Tongue (tissue), 2 donors: Measurements from ENCODE around the gene SNAP91. TPM values are rescaled to one million over a fixed set of nuclear protein-coding genes. Genes with fewer than 3 reads are reported as not detected.
"Not testable (repeated sequence)": the region's sequence is repeated elsewhere in the genome, so short reads cannot be mapped to it uniquely, and the experiment has no call there.

Source experiments
- DNase-seq: peaks from one replicate; pipeline ENCODE4 v3.0.0-alpha.2; 2015
- total RNA-seq: library from RNA; depleted of rRNA; stranded (reverse); fragments of >200 nt; gene quantifications from one replicate; pipeline ENCODE4 v1.2.3, GENCODE V29; 2014

The SNAP91 gene
- total RNA-seq, 1 donor from 2014 or later: 2.9 TPM

DNA sequence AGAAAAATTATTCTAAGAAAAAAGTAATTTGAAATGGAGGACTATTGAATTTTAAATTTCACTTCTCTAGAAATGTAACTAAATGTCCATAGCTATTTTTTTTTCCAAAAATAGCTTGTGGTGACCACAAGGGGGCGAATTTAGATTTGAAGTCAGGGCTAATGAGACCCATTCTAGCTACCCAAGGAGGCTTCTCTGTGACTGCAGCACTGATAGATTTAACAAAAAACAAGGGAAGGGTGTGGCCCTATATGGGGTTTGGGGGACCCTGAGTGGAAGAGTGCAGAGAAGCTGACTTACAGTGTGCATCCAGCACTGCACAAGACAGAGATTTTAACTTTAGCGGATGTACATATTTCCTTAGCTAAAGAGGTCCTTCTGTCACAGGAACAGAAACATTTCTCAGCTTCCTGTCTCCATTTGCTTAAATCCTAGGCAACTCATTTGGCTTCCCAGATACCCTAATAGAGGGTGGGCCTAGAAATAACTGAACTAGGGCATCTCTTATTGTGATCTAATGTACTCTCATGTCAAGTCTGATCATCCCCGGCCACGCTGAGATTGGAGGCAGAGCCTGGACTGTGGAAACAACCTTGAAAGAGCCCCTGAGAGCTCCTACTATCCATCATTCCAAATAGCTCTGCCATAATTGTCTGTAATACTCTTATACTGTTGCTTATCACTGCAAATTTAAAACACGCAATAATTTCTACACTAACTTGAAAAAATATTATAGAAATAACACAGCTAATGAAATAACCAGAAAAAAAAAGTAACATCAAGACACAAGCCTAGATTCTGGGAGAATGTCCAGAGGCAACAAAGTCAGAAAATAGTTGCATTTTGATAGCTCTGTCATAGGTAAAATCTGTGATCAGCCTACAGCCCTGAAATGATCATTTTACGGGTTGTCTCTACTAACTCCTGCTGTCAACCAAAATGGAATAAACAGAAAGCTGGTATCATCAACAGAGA is 93.6 kb downstream of the SNAP91 start:
- DNase-seq: peak; percentile 49

DNA sequence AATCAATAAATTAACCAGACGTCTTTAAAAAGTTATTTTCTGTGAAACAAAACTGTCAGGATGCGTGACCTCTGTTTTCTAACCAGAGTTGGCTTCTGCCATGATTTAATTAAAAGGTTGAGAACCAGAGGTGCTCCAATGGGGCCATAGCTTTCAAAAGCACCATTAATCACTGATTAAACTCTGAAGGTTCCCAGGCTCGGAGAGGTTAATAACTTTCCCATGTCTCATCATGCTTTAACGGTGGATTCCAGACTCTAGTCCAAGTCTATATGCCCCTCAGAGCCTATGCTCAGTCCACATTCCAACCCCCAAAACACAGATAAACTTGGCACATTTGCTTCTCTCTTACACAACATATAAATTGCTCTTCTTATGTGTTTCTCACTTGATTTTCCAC is 95.5 kb downstream of the SNAP91 start:
- DNase-seq: no peak

DNA sequence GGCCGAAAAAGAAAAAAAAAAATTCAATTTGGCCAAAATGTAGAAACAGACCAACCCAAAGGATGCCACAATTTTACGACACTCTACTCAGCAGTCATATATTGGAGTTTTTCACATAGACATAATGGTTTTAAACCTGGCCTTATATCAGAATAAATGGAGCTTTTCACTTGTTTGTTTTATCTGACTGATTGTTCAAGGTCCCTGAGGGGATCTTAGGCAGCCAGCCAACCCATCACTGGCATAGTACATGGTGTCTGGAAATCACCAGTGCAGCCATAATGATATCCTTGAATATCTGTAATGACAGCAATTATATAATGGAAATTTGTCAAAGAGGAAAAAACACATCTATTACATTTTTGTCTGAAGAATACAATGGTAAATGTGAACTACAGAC is 99.7 kb downstream of the SNAP91 start:
- DNase-seq: no peak

DNA sequence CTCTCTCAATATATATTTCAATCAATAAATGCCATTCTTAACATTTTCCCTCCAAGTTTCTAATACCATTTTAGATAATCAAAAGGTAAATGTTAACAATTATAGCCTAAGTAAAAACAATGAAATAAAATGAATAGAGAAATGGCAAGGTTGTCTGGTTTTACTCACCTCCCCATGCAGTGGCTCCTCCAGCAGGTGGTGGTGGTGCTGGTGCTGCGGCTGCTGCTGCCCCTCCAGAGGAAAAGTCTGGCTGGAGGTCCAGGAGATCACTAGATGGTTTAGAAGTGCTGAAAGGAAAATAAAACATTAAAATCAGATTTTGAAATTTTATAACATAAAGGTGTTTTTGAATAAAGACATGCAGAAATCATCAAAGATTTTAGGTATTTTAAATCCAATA is 103.4 kb downstream of the SNAP91 start:
- no peak for DNase-seq

DNA sequence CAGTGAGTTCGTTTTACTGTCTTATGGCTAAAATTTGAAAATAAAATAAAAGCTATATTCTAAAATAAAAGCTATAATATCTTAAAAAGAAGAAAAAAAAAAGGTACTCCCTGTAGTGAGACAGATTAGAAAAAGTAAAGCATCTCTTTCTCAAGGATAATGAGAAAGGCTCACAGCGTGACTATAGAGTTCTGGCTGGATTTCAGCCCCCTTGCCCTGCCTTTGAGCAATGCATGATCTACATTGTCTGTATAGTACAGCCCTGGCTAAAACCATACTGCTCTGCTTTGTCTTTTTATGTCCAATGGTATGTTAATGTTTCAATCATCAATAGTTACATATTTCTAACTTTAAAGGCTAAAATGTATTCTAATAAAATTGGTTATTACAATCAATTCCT is 105.3 kb downstream of the SNAP91 start:
- no peak for DNase-seq

DNA sequence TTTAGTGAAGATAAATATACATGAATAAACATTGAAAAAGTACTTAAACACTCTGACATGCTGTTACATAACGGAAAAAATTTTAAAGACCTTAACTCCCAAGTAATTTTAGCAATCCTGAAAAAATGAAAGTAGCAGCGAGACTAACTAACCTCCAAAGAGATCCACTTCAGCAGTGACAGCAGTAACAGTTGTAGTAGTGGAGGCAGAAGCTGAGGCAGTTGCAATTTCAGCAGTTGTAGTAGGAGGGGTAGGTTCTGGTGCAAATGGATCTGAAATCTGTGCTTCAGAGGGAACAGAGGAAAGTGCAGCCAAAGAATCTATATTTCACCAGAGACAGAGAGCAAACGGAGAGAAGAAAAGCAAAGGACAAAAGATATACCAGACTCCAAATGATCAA is 107.8 kb downstream of the SNAP91 start:
- DNase-seq: no peak

DNA sequence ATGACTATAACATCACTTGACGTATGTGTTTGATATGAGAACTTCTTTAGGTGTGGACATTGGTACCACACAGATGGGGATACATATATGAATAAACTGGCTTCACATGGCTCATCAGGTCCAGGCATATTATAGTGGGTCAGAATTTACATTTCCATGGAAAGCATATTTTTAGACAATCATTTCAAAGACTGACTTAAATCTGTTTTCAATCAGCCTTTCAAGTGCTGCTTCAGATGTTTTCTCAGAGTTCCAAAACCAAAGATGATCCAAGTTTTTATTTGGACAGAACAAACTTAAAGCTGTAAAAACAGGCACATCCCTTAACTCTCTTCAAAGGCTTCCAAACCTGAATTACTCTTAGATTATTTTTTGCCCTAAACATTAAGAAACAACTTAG is 108.4 kb downstream of the SNAP91 start:
- DNase-seq: peak; percentile 48

DNA sequence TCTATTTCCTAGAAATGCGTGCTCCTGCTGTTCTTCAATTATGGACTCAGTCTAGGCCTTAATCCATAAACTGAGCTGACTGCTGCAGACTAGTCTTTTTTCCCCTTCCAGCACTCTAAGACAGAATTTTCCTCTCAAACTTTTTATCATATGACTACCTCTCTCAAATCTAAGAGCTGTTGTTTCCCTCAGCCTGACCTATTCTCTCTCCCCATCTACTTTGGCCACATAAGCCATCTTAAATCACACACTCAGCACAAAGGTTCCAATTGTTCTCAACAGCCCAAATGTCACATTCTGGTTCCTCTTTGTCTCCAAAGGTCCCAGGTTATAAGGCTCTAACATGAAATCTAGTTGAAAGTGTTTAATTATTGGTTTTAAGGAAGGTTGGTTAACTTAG is 111.4 kb downstream of the SNAP91 start:
- no peak for DNase-seq

DNA sequence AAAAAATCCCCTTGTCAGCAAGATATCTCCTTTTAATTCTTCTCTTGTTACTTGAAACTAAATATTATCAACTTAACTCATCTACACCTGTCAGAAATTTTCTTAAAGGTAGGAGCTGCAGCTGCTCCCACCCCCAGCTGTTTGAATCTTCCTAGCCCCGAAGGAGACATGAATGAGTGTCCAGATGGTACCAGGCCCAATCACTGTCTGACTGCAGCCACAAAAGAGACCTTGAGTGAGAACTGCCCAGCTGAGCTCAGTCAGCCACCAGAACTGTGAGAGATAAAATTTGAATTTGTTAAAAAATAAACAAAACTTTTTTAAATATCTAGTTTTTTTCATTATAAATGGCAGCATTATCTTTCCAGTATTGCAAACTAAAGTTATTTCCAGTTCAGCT is 111.8 kb downstream of the SNAP91 start:
- no peak for DNase-seq

DNA sequence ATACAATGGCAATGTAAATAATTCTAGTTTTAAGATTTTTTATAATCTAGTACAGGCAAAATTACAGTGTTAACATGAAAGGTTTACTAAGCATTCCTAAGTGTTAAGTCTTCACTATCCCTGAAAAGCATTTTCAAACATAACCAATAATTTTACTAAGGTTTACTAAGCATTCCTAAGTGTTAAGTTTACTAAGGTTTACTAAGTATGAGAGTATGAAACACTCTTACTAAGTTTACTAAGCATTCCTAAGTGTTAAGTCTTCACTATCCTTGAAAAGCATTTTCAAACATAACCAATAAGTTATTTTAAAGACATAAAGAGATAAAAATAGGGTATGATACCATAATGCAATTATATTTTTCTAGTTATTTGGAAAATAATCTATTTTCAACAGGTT is 114.0 kb downstream of the SNAP91 start:
- DNase-seq: no peak

DNA sequence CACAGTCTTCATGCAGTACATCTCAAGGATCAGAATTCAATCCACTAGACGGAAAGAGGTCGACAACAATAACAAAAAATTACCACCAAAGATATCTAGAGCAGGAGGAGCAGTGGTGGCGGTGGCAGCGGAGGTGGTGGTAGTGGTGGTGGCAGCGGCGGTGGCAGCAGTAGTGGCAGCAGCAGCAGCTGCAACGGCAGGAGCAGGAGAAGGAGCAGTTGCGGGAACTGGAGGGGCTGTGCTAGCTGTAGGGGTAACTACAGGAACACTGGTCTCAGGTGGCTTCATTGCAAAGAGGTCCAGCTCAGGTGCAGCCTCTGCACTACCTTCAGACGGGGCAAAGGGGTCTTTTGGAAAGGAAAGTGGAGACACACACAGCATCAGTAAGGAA is 115.5 kb downstream of the SNAP91 start:
- no peak for DNase-seq

DNA sequence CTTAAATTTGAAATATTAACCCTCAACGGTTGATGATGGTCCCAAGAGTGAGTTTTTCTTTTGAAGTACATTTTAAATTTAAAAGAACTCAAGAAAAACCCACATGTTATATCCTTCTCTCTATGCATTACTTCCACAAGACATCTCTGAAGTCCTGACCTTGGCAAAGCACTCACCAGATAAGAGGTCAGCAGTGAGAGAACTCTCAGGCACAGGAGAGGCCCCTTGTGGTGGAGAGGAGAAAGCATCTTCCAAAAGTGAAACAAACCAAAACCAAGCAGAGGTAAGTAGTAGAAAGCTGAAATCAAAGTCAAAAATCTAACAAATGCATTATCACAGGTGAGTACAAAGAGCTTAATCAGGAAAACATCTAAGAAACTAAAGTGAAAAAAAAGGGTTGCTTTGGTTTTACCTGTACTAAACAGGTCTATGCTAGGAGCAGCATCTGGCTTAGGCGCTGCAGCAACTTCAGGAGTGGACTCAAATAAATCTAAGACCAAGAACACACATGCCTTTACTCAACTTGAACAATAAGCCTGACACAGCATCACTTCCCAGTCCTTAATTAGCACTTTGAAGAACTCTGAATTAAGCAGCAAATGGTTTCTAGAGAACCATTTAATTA is 116.0 kb downstream of the SNAP91 start:
- no peak for DNase-seq

DNA sequence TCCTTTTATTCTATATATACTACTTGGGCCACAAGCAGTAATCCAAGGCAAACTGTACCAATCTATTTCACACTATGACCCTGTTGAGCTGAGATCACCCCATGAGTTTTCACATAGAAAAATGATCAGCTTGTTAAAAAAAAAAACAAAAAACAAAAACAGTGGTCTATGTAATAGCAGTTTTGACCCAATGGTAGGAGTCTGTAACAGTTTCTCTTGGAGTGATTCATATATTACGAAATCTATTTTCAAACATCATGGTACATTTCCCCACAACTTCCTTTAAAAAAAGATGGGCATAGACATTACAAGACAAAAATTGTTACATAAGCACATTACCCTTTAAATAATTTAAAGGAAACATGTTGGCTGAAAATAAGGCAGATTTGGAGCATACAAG is 118.5 kb downstream of the SNAP91 start:
- no peak for DNase-seq

DNA sequence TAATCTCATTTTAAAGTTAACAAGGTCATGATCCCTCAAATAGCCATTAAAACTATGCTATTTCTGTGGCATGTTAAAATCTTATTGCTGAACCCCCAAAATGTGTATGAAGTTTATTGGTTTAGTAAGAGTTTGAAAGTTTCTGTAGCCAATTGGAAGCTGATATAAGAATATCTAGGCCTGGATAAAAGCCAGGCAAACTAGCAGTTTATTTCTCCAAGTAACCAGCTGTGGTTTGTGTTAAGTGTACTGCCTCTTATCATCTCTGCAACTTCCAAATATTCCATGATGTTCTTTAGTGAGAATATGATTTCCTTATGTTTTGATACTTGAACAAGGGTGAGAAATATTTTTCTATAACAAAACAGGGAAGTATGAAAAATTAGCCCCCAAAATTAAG is 119.8 kb downstream of the SNAP91 start:
- no peak for DNase-seq

DNA sequence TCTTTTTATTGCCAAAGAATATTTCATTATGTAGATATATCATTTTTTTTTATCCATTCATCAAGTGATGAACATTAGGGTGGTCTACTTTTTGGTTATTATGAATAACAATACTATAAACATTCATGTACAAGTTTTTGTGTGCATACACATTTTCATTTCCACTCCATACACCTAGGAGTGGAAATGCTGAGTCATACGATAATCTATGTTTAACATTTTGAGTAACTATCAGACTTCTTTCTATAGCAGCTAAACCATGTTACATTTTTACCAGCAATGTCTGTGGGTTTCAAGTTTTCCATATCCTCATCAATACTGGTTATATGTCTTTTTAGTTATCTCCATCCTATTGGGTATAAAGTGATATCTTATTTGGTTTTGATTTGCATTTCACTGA is 130.8 kb downstream of the SNAP91 start:
- no peak for DNase-seq

DNA sequence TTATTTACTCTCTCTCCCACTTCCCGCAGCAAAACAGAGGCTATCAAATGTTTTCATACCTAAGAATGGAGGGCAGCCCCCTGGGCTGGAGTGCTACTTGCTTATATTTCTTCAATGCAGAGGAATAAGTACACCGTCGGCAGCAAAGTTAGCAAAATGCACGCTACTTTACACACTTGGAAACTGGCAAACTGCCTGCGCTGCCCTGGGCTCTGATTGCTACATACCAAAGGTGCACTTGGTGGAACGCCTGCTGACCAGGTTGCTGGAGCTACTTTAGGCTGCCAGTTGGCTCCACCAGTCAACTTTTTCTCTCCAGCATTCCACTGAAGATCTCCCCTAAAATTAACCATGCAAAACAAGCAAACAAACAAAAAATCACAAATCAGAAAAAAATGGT is 134.1 kb downstream of the SNAP91 start:
- no peak for DNase-seq

DNA sequence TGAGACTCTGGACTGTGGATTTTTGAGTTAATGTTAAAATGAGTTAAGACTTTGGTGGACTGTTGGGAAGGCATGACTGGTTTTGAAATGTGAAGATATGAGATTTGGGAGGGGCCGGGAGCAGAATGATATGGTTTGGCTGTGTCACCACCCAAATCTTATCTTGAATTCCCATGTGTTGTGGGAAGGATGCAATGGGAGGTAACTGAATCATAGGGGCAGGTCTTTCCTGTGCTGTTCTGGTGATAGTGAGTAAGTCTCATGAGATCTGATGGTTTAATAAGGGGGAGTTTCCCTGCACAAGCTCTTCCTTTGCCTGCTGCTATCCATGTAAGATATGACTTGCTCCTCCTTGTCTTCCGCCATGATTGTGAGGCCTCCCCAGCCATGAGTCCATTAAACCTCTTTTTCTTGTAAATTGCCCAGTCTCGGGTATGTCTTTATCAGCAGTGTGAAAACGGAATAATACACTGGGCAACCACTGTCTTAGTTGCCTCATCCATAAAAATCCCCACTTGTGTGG is 137.2 kb downstream of the SNAP91 start:
- not testable (repeated sequence) for DNase-seq

DNA sequence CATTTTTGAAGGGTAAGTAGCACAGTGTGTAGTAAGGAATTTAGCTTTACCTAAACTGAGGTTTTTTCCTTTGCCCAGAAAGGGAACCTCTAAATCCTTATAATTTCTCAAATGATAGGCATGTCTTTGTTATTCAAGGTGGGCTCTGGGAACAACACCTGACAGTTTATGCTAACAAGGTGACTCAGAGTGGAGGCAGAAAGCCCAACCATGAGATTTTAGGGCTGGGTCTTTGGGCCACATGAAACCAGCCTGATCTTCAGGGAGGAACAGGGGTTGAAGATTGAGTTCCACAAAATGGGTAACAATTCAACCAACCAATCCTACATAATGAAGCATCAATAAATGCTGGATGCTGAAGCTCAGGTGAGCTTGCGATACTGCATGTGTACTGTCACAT is 149.9 kb downstream of the SNAP91 start:
- DNase-seq: no peak

DNA sequence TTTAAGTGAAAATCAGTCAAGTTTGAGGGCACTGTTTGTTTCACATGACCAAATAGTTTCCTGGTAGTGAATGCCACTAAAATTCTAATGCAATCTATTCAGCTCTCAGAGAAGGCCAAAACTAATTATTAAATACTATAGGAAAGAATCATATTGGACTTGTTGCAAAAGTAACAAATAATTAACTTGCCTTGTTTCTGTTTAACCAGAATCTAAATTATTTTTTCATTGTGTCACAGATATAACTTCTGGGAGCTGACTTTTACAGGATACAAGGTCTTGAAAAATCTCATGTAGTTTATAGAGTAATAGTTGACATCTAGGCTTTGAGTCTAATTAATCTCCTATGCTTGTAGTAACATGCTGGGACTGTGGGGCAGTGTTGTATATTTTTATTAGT is 152.0 kb downstream of the SNAP91 start:
- no peak for DNase-seq

DNA sequence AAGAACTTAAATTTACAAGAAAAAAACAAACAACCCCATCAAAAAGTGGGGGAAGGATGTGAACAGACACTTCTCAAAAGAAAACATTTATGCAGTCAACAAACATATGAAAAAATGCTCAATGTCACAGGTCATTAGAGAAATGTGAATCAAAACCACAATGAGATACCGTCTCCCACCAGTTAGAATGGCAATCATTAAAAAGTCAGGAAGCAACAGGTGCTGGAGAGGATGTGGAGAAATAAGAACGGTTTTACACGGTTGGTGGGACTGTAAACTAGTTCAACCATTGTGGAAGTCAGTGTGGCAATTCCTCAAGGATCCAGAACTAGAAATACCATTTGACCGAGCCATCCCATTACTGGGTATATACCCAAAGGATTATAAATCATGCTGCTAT is 157.2 kb downstream of the SNAP91 start:
- DNase-seq: not testable (repeated sequence)

DNA sequence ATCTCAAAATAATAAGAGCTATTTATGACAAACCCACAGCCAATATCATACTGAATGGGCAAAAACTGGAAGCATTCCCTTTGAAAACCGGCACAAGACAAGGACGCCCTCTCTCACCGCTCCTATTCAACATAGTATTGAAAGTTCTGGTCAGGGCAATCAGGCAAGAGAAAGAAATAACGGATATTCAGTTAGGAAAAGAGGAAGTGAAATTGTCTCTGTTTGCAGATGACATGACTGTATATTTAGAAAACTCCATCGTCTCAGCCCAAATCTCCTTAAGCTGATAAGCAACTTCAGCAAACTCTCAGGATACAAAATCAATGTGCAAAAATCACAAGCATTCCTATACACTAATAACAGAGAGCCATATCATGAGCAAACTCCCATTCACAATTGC is 158.4 kb downstream of the SNAP91 start:
- DNase-seq: not testable (repeated sequence)

DNA sequence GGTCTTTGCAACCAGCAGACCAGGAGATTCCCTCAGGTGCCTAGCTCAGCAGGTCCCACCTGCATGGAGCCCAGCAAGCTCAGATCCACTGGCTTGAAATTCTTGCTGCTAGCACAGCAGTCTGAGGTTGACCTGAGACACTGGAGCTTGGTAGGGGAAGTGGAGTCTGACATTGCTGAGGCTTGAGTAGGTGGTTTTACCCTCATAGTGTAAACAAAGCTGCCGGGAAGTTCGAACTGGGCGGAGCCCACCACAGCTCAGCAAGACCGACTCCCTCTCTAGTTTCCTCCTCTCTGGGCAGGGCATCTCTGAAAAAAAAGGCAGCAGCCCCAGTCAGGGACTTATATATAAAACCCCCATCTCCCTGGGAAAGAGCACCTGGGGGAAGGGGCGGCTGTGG is 162.3 kb downstream of the SNAP91 start:
- no peak for DNase-seq

DNA sequence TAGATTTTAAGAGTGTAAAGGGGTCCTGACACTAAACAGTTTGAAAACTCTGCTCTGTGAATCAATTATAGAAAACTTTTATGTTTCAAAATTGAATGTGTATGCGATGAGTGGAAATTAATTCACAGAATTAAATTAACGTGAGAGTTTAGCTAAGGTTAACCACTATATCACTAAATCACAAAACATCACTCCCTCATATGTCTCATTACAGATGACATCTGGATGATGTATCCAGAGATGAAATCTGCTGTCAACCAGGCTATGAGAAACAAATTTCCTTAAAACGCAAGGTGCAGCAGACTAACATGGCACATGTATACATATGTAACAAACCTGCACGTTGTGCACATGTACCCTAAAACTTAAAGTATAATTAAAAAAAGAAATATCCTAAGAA is 169.2 kb downstream of the SNAP91 start:
- DNase-seq: no peak
